AG10803 (cell line): Measurements from ENCODE around the gene SNX3.

Source experiments
- DNase-seq: peaks from one replicate; pipeline ENCODE4 v3.0.0; 2010; ENCODE audit warnings: low read depth
- H3K4me3 ChIP-seq: 2 replicates; pipeline ENCODE4 v1.5.1; 2011; ENCODE audit warnings: mild to moderate bottlenecking, low read length, control low read depth
- TF ChIP-seq, protein P1 (sequence below): conservative IDR thresholded peaks from 2 replicates; pipeline ENCODE4 v1.5.1; 2011; ENCODE audit warnings: mild to moderate bottlenecking, low read length, control low read depth, inconsistent platforms

SNX3 gene

DNA sequence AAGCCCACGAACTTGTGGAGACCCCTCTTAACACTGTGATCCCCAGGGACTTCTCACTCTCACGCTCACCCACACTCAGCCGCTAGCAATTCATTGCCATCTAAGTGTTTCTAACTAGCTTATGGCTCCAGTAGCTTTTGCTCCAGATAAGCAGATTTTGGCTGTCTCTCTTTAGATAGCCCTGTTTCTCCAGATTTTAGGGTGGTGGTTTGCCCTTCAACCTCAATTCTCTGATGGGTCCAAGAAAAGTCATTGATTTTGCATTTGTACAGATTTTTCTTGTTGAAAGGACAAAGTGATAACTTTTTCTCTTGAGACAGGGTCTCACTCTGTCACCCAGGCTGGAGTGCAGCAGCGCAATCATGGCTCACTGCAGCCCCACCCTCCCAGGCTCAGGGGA lies 53.8 kb downstream of the SNX3 start:
- no peak for DNase-seq
- H3K4me3 ChIP-seq = no peak overlapping the region
- TF ChIP-seq, protein P1, sequence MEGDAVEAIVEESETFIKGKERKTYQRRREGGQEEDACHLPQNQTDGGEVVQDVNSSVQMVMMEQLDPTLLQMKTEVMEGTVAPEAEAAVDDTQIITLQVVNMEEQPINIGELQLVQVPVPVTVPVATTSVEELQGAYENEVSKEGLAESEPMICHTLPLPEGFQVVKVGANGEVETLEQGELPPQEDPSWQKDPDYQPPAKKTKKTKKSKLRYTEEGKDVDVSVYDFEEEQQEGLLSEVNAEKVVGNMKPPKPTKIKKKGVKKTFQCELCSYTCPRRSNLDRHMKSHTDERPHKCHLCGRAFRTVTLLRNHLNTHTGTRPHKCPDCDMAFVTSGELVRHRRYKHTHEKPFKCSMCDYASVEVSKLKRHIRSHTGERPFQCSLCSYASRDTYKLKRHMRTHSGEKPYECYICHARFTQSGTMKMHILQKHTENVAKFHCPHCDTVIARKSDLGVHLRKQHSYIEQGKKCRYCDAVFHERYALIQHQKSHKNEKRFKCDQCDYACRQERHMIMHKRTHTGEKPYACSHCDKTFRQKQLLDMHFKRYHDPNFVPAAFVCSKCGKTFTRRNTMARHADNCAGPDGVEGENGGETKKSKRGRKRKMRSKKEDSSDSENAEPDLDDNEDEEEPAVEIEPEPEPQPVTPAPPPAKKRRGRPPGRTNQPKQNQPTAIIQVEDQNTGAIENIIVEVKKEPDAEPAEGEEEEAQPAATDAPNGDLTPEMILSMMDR = no peak

DNA sequence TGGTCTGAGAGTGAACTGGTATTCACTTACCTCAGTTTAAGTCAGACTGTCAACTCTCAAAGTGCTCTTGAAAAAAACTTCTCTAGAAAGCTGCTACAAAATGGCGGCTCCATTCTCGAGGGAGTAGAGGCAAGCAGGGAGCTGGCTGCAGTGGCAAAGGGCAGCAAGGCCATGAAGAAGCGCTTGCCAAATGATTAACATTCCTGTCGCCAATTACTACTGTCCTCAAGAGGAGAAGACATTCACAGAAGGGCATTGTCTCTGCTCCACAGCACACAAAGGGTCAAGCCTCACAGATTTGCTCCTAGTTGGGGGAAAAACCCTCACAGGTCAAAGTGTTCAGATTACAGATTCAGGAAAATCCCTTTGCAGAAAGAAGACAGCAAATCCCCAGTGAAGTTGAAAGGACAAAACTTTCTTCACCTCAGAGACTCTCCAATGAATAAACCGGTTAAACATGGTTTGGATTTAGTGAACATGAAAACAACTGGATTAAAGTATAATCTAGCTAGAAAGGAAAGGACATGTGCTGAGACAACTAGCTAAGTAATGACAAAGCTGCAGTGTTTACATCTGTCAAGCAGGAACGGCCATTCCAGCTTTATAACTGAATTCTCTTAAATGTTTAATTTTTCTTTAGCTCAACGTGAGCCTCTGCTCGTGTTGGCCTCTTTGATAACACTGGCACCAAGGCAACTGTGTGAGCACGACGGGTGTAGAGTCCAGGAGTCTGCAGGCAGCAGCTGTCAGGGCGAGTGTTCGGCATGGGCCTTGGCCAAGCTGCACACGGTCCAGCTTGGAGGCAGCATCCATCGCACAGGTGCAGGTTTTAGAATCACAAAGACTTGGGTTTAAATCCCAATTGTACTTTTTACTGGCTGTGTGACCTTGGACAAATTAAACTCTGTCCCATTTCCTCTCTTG lies 57.4 kb downstream of the SNX3 start:
- no peak overlapping the region for H3K4me3 ChIP-seq

DNA sequence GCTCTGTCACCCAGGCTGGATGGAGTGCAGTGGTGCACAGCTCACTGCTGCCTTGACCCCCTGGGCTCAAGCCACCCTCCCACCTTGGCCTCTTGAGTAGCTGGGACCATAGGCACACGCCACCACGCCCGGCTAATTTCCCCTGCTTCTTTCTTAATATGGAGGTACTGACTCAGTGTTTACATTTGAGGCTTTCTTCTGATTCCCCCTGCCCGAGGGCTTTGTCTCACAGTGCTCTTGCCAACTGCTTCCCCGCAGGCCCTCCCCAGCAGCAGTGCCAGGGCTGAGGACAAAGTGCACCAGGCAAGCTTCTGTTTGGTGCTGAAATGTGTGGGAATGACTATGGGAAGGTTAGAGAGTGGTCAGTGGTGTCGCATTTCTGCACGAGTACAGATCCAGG lies 60.2 kb downstream of the SNX3 start:
- TF ChIP-seq, protein P1 = no peak
- no peak for DNase-seq
- no peak overlapping the region for H3K4me3 ChIP-seq

More for the DNA sequence above, 57.4 kb downstream of the SNX3 start:
- DNase-seq = no peak
- TF ChIP-seq, protein P1 = no peak

DNA sequence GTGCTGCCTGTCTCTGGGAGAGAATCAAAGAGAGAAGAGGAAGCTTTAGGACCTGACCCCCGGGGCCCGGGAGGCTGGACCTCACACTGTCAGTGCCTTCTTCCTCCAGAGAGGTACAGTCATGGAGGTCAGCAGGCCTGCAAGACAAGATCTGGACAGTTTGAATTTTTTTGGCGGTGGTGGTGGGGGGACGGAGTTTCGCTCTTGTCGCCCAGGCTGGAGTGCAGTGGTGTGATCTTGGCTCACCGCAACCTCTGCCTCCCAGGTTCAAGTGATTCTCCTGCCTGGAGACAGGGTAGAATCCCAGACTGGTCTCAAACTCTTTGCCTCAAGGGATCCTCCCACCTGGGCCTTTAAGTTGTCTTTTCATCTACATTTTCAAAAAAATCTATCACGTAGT lies 60.7 kb downstream of the SNX3 start:
- TF ChIP-seq, protein P1 = no peak
- DNase-seq = no peak
- H3K4me3 ChIP-seq = no peak overlapping the region

DNA sequence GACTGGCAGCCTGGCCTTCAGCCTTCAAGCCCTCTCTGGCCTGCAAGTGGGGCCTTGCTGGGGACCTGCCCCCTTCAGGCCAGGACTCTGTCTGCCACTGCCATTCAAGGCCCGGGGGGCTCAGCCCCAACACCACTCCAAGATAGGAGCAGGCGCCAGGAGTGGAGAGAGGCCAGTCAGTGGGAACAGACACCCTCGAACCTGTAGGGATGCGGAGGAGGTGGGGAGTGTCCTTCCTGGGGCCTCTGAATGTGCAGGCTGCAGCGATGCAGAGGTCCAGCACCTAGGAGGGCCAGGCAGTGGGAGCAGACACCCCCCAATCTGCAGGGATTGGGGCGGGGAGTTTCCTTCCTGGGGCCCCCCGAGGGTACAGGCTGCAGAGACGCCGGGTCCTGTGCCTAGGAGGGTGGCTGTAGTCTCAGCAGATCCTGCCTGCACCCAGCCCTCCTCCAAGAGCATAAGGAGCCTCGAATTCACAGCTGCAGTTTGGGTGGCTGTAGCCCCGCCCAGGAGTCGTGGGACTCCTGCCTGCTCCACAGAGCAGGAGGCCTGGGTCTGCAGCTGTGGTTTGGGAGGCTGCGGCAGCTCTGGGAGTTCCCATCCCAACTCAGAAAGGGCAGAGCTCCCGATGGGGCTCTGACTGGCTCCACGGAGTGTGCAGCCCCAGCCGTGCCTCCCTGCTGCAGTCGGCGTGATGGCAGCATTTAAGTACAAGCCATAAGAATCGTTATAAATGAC lies 61.9 kb downstream of the SNX3 start:
- no peak overlapping the region for H3K4me3 ChIP-seq
- no peak for DNase-seq
- TF ChIP-seq, protein P1 = no peak

DNA sequence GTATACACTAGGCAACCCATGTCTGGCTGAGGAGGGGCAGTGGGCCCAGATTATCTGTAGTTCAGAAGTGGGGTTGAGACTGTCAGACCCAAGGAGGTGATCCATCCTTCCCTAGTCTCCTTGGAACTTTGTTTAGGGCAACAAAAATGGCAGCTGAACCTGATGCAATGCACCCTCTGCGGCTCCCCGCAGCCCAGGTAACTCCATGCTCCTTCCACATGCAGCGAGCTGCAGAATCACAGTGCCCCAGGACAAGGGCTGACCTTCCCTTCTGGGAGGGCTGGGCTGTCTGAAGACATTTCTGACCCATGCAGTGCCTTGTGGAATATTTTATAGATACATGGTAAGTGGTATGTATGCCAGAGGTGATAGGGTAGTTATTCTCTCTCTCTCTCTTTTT lies 65.6 kb downstream of the SNX3 start:
- no peak for DNase-seq

More for the DNA sequence above, 65.6 kb downstream of the SNX3 start:
- TF ChIP-seq, protein P1 = no peak
- no peak overlapping the region for H3K4me3 ChIP-seq
